ENCODE data around the gene TNFSF13. TPM values are rescaled to one million over a fixed set of nuclear protein-coding genes. Genes with fewer than 3 reads are reported as not detected.
A peak's percentile ranks its signal among the peaks of the same experiment; 100 is the strongest.

TNFSF13 gene
- total RNA-seq, 2 donors from 2014 or later = 4.6 to 6.0 TPM

DNA sequence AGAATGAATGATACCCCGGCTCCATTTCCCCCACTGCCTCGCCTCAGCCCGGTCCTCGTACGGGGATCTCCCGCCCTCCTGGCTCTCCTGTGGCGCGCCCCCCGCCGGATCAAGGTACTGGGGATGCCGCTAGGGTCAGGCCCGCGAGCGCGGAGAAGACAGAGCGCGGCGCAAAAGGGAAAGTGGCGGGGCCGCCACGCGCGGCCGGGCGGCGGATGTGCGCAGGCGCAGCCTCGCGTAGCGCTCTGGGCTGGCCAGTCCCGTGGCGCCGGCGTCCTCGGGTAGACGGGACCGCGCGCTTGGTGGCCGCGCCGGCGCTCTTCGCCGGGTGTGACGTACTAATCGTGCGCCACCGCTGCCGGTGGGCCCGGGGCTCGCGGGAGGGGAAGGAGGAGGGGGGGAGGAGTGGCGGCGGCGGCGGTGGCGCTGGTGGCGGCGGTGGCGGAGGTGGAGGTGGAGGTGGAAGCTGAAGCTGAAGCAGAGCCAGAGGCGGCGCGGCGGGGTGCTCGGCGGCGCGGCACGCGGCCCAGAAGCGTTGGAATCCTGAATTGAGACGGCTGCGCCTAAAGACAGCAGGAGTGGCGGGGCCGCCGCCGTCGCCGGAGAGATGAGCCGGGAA, 3.1 kb downstream of the TNFSF13 start, which contains the start of gene SENP3:
Gene SENP3 (plus strand): TSS at position 331 of the 619 bp plus-strand sequence. CDS start 1,158 bp downstream, outside the sequence.
- ATAC-seq (peak; percentile 84 to 88), DNase-seq (ENCODE audit: low spot score in 2 of 2) (peak; percentile 92 to 94)
- Mint-ChIP-seq H3K36me3 (peaks cover 7 to 8% of the 10 kb centered on the region in 2 donors), H3K27ac (peak within 1 kb of the TSS; percentile 89 to 95), H3K9me3 (no peaks in the 10 kb centered on the region)

DNA sequence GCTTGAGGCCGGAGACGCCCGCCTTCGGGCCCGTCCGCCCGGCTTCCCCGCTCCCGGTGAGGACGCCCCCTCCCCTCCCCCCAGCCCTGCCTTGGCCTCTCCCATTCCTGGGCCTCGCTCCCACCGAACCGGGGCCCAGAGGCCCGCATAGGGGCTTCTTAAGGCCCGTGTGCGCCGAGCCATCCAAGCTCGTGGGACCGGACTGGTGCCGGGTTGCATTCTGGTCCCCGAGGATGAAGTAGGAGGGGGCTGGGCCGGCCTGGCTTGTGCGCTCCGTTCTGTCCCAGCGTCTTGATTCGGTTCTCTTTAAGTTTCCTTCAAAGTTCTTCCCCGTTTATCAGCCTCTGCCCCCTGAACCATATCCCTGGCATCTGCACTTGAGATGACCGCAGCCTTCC, 3.7 kb downstream of the TNFSF13 start:
- DNase-seq (ENCODE audit: low spot score in 2 of 2) = no peak
- ATAC-seq = no peak
- H3K27ac Mint-ChIP-seq = peak overlapping the region; percentile 89 to 95
- H3K9me3 Mint-ChIP-seq = no peaks in the 10 kb centered on the region
- H3K36me3 Mint-ChIP-seq = peaks cover 7 to 8% of the 10 kb centered on the region in 2 donors

DNA sequence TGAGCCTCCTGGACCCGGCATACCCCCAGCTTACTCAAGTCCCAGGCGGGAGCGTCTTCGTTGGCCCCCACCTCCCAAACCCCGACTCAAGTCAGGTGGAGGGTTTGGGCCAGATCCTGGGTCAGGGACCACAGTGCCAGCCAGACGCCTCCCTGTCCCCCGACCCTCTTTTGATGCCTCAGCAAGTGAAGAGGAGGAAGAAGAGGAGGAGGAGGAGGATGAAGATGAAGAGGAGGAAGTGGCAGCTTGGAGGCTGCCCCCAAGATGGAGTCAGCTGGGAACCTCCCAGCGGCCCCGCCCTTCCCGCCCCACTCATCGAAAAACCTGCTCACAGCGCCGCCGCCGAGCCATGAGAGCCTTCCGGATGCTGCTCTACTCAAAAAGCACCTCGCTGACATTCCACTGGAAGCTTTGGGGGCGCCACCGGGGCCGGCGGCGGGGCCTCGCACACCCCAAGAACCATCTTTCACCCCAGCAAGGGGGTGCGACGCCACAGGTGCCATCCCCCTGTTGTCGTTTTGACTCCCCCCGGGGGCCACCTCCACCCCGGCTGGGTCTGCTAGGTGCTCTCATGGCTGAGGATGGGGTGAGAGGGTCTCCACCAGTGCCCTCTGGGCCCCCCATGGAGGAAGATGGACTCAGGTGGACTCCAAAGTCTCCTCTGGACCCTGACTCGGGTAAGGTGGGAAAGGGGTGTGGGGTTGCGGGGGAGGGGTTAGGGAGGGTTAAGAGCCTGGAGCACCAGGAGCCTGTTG, 4.7 kb downstream of the TNFSF13 start:
- Mint-ChIP-seq H3K27ac (peak overlapping the region; percentile 89 to 95), H3K9me3 (no peaks in the 10 kb centered on the region), H3K36me3 (peaks cover 7 to 8% of the 10 kb centered on the region in 2 donors)
- DNase-seq (ENCODE audit: low spot score in 2 of 2) = no peak
- ATAC-seq = no peak

DNA sequence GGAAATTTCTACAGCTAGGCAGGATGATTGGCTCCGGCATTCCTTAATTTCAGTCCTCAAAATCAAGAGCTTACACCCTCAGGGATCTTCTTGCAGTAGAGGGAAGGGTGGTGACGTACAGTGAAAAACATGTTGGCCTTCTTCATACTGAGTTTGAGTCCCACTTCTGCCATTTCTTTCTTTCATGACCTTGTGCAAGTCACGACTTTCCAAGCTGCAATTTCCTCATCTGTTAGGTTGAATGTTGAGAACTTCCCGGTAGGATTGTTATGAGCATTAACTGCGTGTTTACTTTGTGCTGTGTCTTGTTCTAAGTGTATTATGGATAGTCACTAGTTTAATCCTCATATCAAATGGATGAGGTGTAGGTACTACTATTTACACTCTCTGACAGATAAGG, 11.0 kb downstream of the TNFSF13 start:
- ATAC-seq = no peak
- no peak for DNase-seq (ENCODE audit: low spot score in 2 of 2)
- H3K36me3 Mint-ChIP-seq = peaks cover 27 to 31% of the 10 kb centered on the region in 2 donors
- no peaks in the 10 kb centered on the region for H3K9me3 Mint-ChIP-seq
- H3K27ac Mint-ChIP-seq = peak overlapping the region in 1 of 2 donors; percentile 3

DNA sequence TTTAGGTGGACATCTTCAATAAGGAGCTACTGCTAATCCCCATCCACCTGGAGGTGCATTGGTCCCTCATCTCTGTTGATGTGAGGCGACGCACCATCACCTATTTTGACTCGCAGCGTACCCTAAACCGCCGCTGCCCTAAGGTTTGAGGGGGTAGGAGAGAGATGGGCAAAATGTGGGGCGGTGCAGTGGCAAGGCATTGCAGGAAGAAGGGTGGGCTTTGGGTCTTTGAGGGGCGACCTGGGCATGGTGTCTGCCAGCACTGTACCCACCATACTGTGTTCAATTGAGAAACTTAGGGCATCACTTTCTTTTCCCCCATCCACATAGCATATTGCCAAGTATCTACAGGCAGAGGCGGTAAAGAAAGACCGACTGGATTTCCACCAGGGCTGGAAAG, 11.8 kb downstream of the TNFSF13 start:
- peak overlapping the region in 1 of 2 donors; percentile 22 for H3K27ac Mint-ChIP-seq
- DNase-seq (ENCODE audit: low spot score in 2 of 2) = no peak
- no peak for ATAC-seq
- peaks cover 35 to 38% of the 10 kb centered on the region in 2 donors for H3K36me3 Mint-ChIP-seq
- H3K9me3 Mint-ChIP-seq = no peaks in the 10 kb centered on the region

DNA sequence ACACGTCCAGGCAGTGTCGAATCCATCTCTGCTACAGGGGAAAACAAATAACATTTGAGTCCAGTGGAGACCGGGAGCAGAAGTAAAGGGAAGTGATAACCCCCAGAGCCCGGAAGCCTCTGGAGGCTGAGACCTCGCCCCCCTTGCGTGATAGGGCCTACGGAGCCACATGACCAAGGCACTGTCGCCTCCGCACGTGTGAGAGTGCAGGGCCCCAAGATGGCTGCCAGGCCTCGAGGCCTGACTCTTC, 13.7 kb downstream of the TNFSF13 start:
- ATAC-seq = no peak
- Mint-ChIP-seq H3K9me3 (no peaks in the 10 kb centered on the region), H3K27ac (peak overlapping the region; percentile 98 to 100), H3K36me3 (peaks cover 53 to 55% of the 10 kb centered on the region in 2 donors)
- no peak for DNase-seq (ENCODE audit: low spot score in 2 of 2)

DNA sequence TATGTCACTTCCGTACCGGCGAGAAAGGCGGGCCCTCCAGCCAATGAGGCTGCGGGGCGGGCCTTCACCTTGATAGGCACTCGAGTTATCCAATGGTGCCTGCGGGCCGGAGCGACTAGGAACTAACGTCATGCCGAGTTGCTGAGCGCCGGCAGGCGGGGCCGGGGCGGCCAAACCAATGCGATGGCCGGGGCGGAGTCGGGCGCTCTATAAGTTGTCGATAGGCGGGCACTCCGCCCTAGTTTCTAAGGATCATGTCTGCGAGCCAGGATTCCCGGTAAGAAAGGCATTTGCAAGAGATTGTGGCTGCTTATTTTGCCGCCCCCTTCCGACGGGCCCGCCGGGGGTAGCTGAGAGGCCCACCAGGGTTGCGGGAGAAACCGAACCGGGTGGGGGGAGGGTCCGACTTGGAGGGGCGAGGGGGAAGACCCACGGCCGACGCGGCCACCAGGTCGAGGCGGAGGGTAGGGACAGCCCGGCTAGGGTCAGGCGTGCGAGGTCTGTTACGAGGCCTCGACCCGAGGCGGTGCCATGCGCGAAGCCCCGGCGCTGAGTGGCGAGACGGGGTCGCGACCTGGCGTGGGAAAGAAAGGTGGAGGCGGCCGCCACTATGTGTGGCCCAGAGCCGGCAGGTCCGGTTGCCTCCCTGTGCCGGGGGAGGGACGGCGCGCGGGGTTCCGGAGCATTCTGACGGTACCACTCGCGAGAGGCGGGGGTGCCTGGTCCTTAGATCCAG, 14.2 kb downstream of the TNFSF13 start:
- H3K36me3 Mint-ChIP-seq = peaks cover 58 to 59% of the 10 kb centered on the region in 2 donors
- ATAC-seq (peak; percentile 89 to 91), DNase-seq (ENCODE audit: low spot score in 2 of 2) (peak; percentile 100)
- peak overlapping the region; percentile 98 to 100 for H3K27ac Mint-ChIP-seq
- H3K9me3 Mint-ChIP-seq = no peaks in the 10 kb centered on the region

DNA sequence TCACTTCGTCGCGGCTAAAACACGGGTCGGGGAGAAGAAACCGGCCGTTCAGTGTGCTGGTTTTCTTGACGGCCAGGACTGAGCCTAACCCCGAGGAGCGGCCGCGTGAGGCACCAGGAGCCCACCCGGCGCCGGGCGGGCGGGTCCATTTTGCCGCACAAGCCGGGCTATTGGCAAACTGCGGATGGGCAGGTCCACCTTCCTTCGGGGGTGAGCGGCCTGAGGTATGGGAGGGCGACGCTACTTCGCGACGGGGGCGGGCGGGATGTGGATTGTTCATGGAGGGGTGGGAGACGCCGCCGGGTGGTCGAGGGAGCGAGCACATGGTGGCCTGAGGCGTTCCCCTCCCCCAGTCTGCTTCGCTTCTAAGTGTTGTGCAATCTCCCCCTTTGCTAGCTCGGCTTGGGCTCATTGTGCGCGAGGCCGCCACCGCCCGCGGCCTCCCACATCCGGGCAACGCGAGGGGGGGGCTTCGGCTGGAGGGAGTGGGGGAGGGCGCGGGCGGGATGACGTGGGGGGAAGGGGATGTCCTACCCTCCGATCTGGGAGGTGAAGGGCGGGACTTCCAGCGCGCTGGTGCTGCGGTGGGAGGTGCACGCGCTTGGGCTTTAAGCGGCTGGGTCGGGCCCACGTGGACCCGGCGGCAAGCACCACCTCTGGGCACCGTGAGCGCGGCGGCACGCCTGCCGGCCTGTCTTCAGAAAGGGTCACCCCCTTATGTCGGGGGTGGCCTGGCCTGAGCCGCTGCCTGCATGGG, 15.0 kb downstream of the TNFSF13 start:
- H3K27ac Mint-ChIP-seq = peak overlapping the region; percentile 98 to 100
- peak; percentile 81 to 88 for DNase-seq (ENCODE audit: low spot score in 2 of 2)
- peaks cover 61 to 64% of the 10 kb centered on the region in 2 donors for H3K36me3 Mint-ChIP-seq
- no peaks in the 10 kb centered on the region for H3K9me3 Mint-ChIP-seq
- peak; percentile 42 to 45 for ATAC-seq

DNA sequence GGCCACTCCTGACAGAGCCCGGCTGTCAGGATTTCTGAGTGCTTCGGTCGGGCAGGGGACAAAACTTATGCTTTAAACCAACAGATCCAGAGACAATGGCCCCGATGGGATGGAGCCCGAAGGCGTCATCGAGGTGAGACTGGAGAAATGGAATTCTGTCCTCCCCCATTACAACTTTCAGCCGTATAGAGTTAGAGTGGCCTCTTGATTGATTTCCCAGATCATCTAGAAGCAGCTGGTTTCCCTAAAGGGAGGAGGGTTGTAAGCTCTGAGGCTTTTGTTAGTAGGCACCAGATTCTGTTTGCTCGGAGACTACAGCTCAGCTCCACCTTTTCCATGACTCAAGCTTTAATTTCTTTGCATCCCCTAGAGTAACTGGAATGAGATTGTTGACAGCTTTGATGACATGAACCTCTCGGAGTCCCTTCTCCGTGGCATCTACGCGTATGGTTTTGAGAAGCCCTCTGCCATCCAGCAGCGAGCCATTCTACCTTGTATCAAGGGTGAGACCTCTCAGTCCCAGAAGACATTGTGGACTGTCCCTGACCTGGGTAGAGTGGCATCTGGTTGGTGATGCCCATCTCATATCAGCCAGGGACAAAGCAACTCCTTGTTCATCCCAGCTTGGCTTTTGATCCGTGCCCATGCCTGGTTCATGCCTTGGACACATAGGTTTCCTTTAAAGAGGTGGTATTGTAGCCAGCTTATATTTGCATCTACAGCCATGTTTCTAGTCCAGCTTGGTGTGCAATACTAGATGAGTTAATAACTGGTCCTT, 15.8 kb downstream of the TNFSF13 start:
- peak overlapping the region; percentile 98 to 100 for H3K27ac Mint-ChIP-seq
- ATAC-seq (no peak), DNase-seq (ENCODE audit: low spot score in 2 of 2) (no peak)
- H3K36me3 Mint-ChIP-seq = peaks cover 61 to 72% of the 10 kb centered on the region in 2 donors
- no peaks in the 10 kb centered on the region for H3K9me3 Mint-ChIP-seq

DNA sequence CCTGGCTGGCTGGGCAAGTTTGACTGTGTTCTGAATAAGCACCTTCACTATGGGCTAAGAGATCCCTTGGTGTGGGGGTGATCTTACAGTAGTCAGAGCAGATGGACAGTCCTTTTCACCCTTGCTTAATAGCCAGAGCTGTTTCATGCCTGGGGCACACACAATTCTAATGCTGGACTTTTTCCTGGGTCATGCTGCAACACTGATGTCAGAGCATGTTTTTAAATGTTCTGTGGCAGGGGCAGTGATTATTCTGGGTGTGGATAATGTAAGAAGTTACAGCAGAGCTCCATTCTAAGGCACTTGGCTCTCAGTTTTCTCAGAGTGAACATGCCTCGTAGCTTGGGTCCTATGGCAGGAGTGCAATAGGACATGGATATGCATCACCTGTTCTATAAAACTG, 16.9 kb downstream of the TNFSF13 start:
- ATAC-seq (no peak), DNase-seq (ENCODE audit: low spot score in 2 of 2) (no peak)
- Mint-ChIP-seq H3K27ac (peak overlapping the region; percentile 98 to 100), H3K9me3 (no peaks in the 10 kb centered on the region), H3K36me3 (peaks cover 61 to 78% of the 10 kb centered on the region in 2 donors)

DNA sequence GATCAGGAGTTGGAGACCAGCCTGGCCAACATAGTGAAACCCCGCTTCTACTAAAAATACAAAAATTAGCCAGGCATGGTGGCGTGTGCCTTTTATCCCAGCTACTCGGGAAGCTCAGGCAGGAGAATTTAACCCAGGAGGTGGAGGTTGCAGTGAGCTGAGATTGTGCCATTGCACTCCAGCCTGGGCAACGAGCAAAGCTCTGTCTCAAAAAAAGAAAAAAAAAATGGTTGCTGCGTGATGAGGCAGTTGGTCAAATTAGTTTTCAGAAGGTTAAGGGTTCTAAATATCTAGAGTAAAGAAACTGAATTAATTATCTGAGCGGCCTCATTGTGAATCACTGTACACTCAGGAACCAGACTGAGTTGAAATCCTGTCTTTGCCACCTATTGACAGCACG, 17.4 kb downstream of the TNFSF13 start:
- ATAC-seq (no peak), DNase-seq (ENCODE audit: low spot score in 2 of 2) (no peak)
- Mint-ChIP-seq H3K36me3 (peaks cover 60 to 82% of the 10 kb centered on the region in 2 donors), H3K9me3 (no peaks in the 10 kb centered on the region), H3K27ac (peak overlapping the region; percentile 98 to 100)

DNA sequence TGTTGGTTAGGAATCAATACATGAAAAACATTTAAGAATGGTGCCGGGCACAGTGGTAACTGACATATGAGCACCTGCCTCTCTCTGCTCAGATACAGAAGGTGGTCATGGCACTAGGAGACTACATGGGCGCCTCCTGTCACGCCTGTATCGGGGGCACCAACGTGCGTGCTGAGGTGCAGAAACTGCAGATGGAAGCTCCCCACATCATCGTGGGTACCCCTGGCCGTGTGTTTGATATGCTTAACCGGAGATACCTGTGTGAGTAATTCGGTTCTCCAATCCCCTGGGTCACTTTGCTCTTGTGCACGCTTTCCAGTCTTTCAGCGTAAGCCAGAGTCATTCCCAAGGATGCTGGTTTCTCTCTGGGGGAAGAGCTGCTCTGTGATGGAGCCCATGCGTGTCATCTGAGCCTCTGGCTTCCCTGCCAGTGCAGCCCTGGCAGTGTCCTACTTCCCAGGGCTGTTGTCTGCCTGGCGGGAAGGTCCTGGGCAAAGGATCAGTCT, 17.9 kb downstream of the TNFSF13 start:
- Mint-ChIP-seq H3K9me3 (no peaks in the 10 kb centered on the region), H3K36me3 (peaks cover 56 to 87% of the 10 kb centered on the region in 2 donors), H3K27ac (peak overlapping the region; percentile 98 to 100)
- DNase-seq (ENCODE audit: low spot score in 2 of 2) (no peak), ATAC-seq (no peak)

DNA sequence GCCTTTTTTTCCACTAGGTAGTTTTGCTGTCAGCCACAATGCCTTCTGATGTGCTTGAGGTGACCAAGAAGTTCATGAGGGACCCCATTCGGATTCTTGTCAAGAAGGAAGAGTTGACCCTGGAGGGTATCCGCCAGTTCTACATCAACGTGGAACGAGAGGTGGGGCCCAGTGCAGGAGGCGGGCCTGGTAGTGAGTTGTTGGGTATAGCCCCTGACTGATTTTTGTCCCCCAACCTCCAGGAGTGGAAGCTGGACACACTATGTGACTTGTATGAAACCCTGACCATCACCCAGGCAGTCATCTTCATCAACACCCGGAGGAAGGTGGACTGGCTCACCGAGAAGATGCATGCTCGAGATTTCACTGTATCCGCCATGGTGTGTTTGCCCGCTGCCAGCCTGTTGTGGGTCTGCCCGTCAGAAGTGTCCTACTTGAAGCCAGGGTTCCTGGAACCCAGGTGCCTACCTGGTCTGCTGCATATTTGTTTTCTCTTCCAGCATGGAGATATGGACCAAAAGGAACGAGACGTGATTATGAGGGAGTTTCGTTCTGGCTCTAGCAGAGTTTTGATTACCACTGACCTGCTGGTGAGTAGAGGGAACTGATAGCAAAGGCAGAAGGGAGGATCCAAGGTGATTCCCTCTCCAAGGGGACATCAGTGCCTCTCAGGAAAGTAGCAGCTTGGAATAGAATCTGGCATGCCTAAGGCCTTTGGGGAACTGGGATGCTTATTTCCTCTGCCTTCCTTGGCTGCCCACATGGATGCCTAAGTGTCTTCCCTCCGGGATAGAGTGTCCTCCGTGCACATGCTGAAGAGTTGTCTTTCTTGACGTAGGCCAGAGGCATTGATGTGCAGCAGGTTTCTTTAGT, 19.0 kb downstream of the TNFSF13 start:
- Mint-ChIP-seq H3K27ac (peak overlapping the region; percentile 98 to 100), H3K36me3 (peaks cover 54 to 86% of the 10 kb centered on the region in 2 donors), H3K9me3 (no peaks in the 10 kb centered on the region)
- ATAC-seq (no peak), DNase-seq (ENCODE audit: low spot score in 2 of 2) (no peak)

DNA sequence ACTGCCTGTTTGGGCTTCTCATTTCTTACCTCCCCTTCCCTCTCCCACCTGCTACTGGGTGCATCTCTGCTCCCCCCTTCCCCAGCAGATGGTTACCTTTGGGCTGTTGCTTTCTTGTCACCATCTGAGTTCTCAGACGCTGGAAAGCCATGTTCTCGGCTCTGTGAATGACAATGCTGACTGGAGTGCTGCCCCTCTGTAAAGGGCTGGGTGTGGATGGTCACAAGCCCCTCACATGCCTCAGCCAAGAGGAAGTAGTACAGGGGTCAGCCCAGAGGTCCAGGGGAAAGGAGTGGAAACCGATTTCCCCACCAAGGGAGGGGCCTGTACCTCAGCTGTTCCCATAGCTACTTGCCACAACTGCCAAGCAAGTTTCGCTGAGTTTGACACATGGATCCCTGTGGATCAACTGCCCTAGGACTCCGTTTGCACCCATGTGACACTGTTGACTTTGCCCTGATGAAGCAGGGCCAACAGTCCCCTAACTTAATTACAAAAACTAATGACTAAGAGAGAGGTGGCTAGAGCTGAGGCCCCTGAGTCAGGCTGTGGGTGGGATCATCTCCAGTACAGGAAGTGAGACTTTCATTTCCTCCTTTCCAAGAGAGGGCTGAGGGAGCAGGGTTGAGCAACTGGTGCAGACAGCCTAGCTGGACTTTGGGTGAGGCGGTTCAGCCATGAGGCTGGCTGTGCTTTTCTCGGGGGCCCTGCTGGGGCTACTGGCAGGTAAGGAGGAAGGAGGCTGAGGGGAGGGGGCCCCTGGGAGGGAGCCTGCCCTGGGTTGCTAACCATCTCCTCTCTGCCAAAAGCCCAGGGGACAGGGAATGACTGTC, 20.7 kb downstream of the TNFSF13 start, which contains the start of gene CD68:
Gene CD68 (plus strand): TSS at position 638 of the 833 bp plus-strand sequence. CDS start 40 bp downstream, at position 678.
- ATAC-seq (peak; percentile 52 to 76), DNase-seq (ENCODE audit: low spot score in 2 of 2) (peak; percentile 65 to 77)
- no peaks in the 10 kb centered on the region for H3K9me3 Mint-ChIP-seq
- peak within 1 kb of the TSS; percentile 88 to 100 for H3K27ac Mint-ChIP-seq
- H3K36me3 Mint-ChIP-seq = peaks cover 49 to 73% of the 10 kb centered on the region in 2 donors
